ENCODE results near the gene SEPTIN7.

The SEPTIN7 gene

DNA sequence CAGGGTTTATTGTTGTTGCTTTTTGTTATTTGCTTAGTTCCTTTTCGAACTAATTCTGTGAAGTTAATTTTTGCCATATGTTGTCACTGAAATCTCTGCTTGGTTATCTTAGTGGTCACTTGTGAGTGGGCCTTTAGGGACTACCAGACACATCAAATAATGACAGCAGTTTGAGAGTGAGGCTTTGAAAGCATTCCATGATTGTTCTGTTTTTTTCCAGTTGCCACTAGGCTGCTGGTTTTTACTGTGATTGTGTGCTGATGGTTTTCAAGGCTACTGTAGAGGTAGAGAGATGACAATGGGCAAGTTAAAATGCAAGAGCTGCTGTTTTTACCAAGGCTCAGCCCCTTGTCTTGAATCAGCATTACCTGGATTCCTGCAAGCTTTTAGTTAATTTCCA is 20.0 kb downstream of the SEPTIN7 start:
- Histone ChIP-seq H3K27me3 (ENCODE audit: control insufficient read depth, insufficient read depth, low read length) (no peaks in the 10 kb centered on the region), H3K27ac (ENCODE audit: low read depth, low read length) (no peak overlapping the region), H3K4me3 (ENCODE audit: low read length) (no peak overlapping the region), H3K9ac (ENCODE audit: low read length) (no peak overlapping the region), H3K4me1 (ENCODE audit: control insufficient read depth, insufficient read depth, low read length) (peaks cover 10% of the 10 kb centered on the region), H3K36me3 (ENCODE audit: control insufficient read depth, insufficient read depth, low read length) (no peaks in the 10 kb centered on the region)

DNA sequence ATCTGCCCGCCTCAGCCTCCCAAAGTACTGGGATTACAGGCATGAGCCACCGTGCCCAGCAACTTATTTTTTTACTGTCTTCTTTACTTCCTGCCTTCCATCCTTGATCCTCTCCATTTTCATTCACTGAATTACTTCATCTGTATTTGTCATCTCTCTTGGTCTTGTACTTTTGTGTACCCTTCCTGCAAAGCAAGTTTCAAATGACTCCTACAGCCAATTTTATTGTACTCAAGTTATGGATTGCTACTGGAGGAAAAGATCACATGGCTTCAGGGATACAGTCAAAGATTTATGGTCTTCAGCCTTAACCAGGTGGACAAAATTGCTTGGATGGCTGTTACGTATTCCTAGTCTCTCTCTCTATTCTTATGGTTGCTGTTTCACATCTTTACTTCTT is 22.6 kb downstream of the SEPTIN7 start:
- Histone ChIP-seq H3K27ac (ENCODE audit: low read depth, low read length) (no peak overlapping the region), H3K4me1 (ENCODE audit: control insufficient read depth, insufficient read depth, low read length) (peaks cover 12% of the 10 kb centered on the region), H3K4me3 (ENCODE audit: low read length) (no peak overlapping the region), H3K27me3 (ENCODE audit: control insufficient read depth, insufficient read depth, low read length) (no peaks in the 10 kb centered on the region), H3K9ac (ENCODE audit: low read length) (no peak overlapping the region), H3K36me3 (ENCODE audit: control insufficient read depth, insufficient read depth, low read length) (no peaks in the 10 kb centered on the region)

DNA sequence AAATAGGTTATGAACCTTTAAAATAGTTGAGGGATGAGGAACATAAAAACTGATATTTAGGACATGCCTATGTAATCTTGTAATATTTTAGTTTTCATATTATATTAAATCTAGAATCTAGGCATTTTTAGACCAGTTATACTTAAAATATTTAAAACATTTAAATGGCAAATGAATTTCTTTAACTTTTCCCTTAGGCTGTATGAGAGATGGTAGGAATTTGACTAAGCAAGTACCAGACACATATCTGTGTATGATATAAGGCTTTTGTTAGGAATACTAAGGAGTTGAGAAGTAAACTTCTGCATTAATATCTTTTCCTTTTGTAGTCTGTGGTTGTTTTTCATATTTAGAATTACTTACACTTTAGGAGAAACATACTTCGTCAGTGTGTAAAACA is 25.1 kb downstream of the SEPTIN7 start:
- H3K4me3 ChIP-seq (ENCODE audit: low read length), result no peak overlapping the region
- H3K27ac ChIP-seq (ENCODE audit: low read depth, low read length), result no peak overlapping the region
- H3K4me1 ChIP-seq (ENCODE audit: control insufficient read depth, insufficient read depth, low read length), result peaks cover 19% of the 10 kb centered on the region
- H3K27me3 ChIP-seq (ENCODE audit: control insufficient read depth, insufficient read depth, low read length), result no peaks in the 10 kb centered on the region
- no peaks in the 10 kb centered on the region for H3K36me3 ChIP-seq (ENCODE audit: control insufficient read depth, insufficient read depth, low read length)
- H3K9ac ChIP-seq (ENCODE audit: low read length), result no peak overlapping the region

DNA sequence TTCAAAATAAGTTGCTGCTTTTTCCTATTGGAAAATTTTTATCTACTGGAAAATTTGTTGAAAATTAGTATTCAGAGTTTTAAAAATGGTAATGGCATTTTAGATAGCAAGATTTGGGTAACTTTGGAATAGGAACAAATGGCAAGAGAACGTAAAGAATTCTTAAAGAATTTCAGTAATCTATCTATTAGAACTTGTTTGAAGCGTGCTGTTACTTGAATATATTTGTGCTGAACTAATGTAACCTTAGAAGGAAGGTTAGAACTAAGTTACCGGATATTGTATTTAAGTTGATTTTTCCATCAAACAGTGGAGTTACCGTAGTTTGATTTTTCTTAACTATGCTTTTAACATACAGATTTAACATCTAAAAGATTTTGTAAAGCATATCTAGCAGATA is 25.9 kb downstream of the SEPTIN7 start:
- H3K4me3 ChIP-seq (ENCODE audit: low read length), result no peak overlapping the region
- H3K27ac ChIP-seq (ENCODE audit: low read depth, low read length), result no peak overlapping the region
- H3K27me3 ChIP-seq (ENCODE audit: control insufficient read depth, insufficient read depth, low read length), result no peaks in the 10 kb centered on the region
- H3K9ac ChIP-seq (ENCODE audit: low read length), result no peak overlapping the region
- H3K4me1 ChIP-seq (ENCODE audit: control insufficient read depth, insufficient read depth, low read length), result peaks cover 24% of the 10 kb centered on the region
- no peaks in the 10 kb centered on the region for H3K36me3 ChIP-seq (ENCODE audit: control insufficient read depth, insufficient read depth, low read length)

DNA sequence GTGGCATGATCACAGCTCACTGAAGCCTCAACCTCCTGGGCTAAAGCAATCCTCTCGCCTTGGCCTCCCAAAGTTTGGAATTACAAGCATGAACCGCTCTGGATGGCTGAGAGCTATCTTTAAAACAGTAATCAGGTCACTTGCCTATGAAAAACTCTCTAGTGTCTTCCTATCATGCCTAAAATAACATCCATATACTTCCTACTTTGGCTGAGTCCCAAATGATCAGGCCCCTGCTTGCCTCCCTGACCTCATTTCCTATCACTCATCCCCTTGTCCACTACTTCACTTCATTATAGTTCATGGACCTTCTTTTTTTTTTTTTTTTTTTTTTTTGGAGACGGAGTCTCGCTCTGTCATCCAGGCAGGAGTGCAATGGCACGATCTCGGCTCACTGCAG is 28.0 kb downstream of the SEPTIN7 start:
- Histone ChIP-seq H3K9ac (ENCODE audit: low read length) (no peak overlapping the region), H3K27me3 (ENCODE audit: control insufficient read depth, insufficient read depth, low read length) (no peaks in the 10 kb centered on the region), H3K4me1 (ENCODE audit: control insufficient read depth, insufficient read depth, low read length) (peaks cover 21% of the 10 kb centered on the region), H3K36me3 (ENCODE audit: control insufficient read depth, insufficient read depth, low read length) (no peaks in the 10 kb centered on the region), H3K4me3 (ENCODE audit: low read length) (no peak overlapping the region), H3K27ac (ENCODE audit: low read depth, low read length) (no peak overlapping the region)

DNA sequence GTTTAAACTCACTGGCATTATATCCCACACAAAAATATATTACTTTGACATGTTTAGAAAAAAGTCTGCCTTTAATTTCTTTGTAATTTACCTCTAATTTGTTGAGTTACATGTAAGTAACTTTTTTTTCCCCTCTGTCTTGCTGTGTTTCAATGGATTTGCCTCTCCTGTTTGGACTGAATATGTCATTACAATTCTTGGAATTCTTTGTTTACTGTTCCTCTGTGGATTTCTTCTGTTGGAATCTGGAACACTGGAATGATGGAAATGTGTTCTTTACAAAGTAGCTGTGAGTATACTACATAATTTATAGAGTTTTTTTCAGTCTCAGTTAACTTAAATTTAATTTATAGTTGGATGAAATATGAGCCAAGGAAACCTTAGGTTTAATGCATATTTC is 30.4 kb downstream of the SEPTIN7 start:
- no peaks in the 10 kb centered on the region for H3K36me3 ChIP-seq (ENCODE audit: control insufficient read depth, insufficient read depth, low read length)
- no peaks in the 10 kb centered on the region for H3K27me3 ChIP-seq (ENCODE audit: control insufficient read depth, insufficient read depth, low read length)
- H3K27ac ChIP-seq (ENCODE audit: low read depth, low read length), result no peak overlapping the region
- H3K9ac ChIP-seq (ENCODE audit: low read length), result no peak overlapping the region
- peaks cover 14% of the 10 kb centered on the region for H3K4me1 ChIP-seq (ENCODE audit: control insufficient read depth, insufficient read depth, low read length)
- H3K4me3 ChIP-seq (ENCODE audit: low read length), result no peak overlapping the region

DNA sequence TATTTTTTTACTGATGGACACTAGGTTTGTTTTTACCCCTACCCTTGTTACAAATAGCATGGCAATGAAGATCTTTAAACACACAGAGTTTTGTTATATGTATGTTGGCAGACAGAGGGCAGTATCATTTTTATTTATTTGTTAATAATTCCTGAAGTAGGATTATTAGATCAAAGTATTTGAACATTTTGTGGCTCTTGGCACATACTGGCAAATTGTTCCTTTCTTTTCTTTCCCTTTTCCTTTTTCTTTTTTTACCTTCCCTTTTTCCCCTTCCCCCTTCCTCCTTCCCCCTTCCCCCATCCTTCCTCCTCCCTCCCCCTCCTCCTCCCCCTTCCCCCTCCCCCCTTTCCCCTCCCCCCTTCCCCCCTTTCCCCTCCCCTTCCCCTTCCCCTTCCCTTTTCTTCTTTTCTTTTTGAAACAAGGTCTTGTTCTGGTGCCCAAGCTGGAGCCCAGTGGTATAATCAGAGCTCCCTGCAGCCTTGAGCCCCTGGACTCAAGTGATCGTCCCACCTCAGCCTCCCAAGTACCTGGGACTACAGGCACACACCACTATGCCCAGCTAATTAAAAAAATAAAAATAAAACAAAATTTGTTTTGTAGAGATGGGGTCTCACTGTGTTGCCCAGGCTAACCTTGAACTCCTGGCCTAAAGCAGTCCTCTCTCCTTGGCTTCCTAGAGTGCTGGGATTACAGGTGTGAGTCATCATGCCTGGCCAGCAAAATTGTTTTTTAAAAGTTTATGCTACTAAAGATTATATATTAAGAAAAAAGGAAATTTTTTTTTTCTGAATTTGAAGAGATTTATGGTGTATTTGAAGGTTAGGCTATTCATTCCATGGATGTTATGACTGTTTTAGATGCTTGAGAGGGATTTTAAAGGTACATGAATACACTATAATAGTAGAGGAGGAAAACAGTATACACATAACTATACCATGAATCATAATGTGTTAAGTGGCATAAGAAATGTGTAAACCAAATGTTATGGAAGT is 39.3 kb downstream of the SEPTIN7 start:
- H3K27ac ChIP-seq (ENCODE audit: low read depth, low read length), result no peak overlapping the region
- H3K36me3 ChIP-seq (ENCODE audit: control insufficient read depth, insufficient read depth, low read length), result no peaks in the 10 kb centered on the region
- no peaks in the 10 kb centered on the region for H3K4me1 ChIP-seq (ENCODE audit: control insufficient read depth, insufficient read depth, low read length)
- no peak overlapping the region for H3K9ac ChIP-seq (ENCODE audit: low read length)
- H3K27me3 ChIP-seq (ENCODE audit: control insufficient read depth, insufficient read depth, low read length), result no peaks in the 10 kb centered on the region
- no peak overlapping the region for H3K4me3 ChIP-seq (ENCODE audit: low read length)

DNA sequence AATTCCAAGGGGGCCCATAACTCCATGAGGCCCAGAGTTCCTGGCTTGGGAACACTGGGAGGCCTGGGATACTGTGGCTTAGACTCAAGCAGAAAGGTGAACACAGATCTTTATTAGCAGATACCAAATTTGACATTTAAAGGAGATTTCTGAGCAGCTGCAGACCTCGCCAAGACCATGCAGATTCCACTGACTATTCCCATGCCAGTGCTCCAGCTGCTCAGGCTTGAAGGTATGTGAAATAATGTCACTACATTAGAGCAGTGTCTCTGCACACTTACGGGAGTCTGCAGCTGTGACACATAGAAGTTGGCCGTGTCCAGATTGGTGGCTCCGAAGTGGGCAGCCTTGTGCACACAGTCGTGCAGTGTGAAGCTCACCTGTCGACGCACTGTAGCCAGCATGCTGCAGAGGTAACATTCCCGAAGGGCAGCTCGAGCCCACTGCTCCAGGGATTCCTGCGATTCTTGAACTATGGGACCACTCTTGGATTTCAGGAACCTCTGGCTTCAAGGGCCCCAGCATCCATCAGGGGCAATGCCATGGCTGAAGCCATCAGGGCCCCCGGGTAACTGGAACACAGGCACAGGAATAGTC is 46.1 kb downstream of the SEPTIN7 start:
- no peak overlapping the region for H3K9ac ChIP-seq (ENCODE audit: low read length)
- no peaks in the 10 kb centered on the region for H3K36me3 ChIP-seq (ENCODE audit: control insufficient read depth, insufficient read depth, low read length)
- peaks cover 3% of the 10 kb centered on the region for H3K4me1 ChIP-seq (ENCODE audit: control insufficient read depth, insufficient read depth, low read length)
- H3K4me3 ChIP-seq (ENCODE audit: low read length), result no peak overlapping the region
- no peak overlapping the region for H3K27ac ChIP-seq (ENCODE audit: low read depth, low read length)
- no peaks in the 10 kb centered on the region for H3K27me3 ChIP-seq (ENCODE audit: control insufficient read depth, insufficient read depth, low read length)

DNA sequence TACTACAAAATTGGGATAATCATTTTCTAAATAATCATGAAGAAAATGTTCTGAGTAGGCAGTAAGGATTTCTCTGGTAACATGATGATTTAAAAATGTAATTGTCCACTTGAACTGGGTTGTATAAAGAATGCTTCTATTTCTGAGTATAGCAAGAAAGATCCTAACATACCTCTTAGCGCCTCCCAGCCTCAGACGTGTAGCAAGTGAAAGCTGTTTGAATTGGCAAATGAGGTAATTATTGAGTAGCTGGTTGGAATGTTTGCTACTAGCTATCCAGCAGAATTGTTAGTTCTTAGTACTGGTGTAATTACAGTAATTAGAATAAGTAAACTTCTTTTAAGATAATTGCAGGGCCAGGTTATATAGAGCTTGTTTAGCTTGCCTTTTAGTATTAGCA is 47.9 kb downstream of the SEPTIN7 start:
- no peak overlapping the region for H3K9ac ChIP-seq (ENCODE audit: low read length)
- peaks cover 3% of the 10 kb centered on the region for H3K4me1 ChIP-seq (ENCODE audit: control insufficient read depth, insufficient read depth, low read length)
- H3K27me3 ChIP-seq (ENCODE audit: control insufficient read depth, insufficient read depth, low read length), result no peaks in the 10 kb centered on the region
- no peak overlapping the region for H3K27ac ChIP-seq (ENCODE audit: low read depth, low read length)
- H3K36me3 ChIP-seq (ENCODE audit: control insufficient read depth, insufficient read depth, low read length), result no peaks in the 10 kb centered on the region
- H3K4me3 ChIP-seq (ENCODE audit: low read length), result no peak overlapping the region

DNA sequence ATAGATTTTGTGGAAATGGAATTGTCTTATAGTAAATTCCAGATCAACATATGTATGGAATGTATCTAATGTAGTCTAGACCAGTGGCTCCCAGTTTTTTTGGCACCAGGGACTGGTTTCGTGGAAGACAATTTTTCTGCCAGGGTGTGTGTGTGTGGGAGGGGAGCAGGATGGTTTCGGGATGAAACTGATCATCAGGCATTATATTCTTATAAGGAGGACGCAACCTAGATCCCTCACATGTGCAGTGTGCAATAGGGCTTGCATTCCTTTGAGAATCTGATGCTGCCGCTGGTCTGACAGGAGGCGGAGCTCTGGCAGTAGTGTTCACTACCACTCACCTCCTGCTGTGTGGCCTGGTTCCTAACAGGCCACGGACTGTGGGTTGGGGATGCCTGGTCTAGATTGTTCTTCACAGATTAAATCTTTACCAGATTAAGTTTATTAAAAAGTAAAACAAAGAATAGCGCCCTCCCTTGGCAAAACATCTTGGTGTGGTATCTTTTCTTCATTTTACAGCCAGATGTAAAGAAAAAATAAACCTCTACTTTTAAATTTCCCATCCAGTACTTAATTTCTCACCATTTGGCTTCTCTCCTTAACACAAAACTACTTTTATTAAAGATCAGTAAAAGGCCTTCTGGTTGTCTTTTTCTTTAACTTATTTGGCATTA is 48.4 kb downstream of the SEPTIN7 start:
- Histone ChIP-seq H3K27ac (ENCODE audit: low read depth, low read length) (no peak overlapping the region), H3K4me1 (ENCODE audit: control insufficient read depth, insufficient read depth, low read length) (peaks cover 3% of the 10 kb centered on the region), H3K4me3 (ENCODE audit: low read length) (no peak overlapping the region), H3K9ac (ENCODE audit: low read length) (no peak overlapping the region), H3K36me3 (ENCODE audit: control insufficient read depth, insufficient read depth, low read length) (no peaks in the 10 kb centered on the region), H3K27me3 (ENCODE audit: control insufficient read depth, insufficient read depth, low read length) (no peaks in the 10 kb centered on the region)

DNA sequence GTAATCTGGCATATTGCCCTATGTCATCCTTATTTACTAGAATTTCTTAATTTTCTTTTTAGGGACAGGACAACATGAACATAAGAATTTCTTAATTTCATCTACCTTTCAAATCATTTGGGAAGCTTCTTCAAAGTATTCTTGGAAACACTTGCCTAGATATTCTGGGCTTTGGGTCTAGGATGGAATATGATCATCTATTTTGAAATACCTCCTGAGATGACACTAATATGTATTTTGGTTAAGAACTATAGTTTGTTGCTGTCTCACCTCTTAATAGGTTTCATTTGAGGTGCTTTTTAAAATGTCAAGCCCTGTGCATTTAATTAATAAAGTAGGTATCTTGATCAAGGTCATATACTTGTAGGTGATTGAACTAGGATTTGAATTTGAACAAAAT is 49.1 kb downstream of the SEPTIN7 start:
- no peaks in the 10 kb centered on the region for H3K27me3 ChIP-seq (ENCODE audit: control insufficient read depth, insufficient read depth, low read length)
- H3K4me1 ChIP-seq (ENCODE audit: control insufficient read depth, insufficient read depth, low read length), result peaks cover 3% of the 10 kb centered on the region
- no peak overlapping the region for H3K27ac ChIP-seq (ENCODE audit: low read depth, low read length)
- no peak overlapping the region for H3K4me3 ChIP-seq (ENCODE audit: low read length)
- no peaks in the 10 kb centered on the region for H3K36me3 ChIP-seq (ENCODE audit: control insufficient read depth, insufficient read depth, low read length)
- no peak overlapping the region for H3K9ac ChIP-seq (ENCODE audit: low read length)

Measured in rectal smooth muscle tissue (tissue), 1 donor.